Measurements from ENCODE around the gene HRG. TPM values are rescaled to one million over a fixed set of nuclear protein-coding genes. Genes with fewer than 3 reads are reported as not detected.
"Not testable (repeated sequence)": the region's sequence is repeated elsewhere in the genome, so short reads cannot be mapped to it uniquely, and the experiment has no call there.

Gene HRG
- total and polyA plus RNA-seq, 2 of the 4 experiments (the other 2 are of a cell fraction), result not detected

DNA sequence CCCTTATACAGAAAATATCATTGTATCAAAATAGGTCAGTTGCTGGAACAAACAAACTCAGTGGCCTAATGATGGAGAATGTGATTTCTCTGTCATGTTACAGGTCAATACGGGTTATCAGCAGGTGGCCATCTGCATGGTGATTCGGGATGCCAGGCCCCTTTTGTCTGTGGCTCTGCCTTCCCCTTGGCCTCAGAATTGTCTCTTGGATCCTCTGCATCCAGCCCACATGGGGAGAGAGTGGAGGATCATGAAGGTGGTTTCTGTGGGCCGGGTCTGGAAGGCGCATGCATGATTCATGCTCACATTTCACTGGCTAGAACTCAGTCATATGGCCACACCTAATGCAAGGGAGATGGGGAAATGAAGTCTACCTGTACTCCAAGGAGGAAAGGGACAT, 44.9 kb downstream of the HRG start:
- H3K4me1 ChIP-seq (ENCODE audit: control insufficient read depth, insufficient read depth, low read length); H2AK9ac ChIP-seq (replicated peaks; ENCODE audit: low read depth, low read length, poor library complexity); H3K9ac ChIP-seq (ENCODE audit: low read depth, low read length); H3K79me1 ChIP-seq (ENCODE audit: low read depth in 1 of 2, low read length in 2 of 2); H3K27ac ChIP-seq (ENCODE audit: insufficient read depth, low read length); intact Hi-C loops (cut with micrococcal nuclease); BruUV-seq (replicated peaks); POLR2A ChIA-PET (ENCODE audit: unreplicated experiment); ATAC-seq (ENCODE audit: low read depth); DNase-seq; H4K5ac ChIP-seq (ENCODE audit: low read depth, low read length); H3K56ac ChIP-seq (ENCODE audit: extremely low read depth, insufficient read depth, low read length); H2BK20ac ChIP-seq (ENCODE audit: low read depth, low read length); H3K14ac ChIP-seq (replicated peaks; ENCODE audit: low read depth, low read length); H3K36me3 ChIP-seq (ENCODE audit: control insufficient read depth, insufficient read depth, low read length); H2BK15ac ChIP-seq (ENCODE audit: low read depth, low read length); H3K4ac ChIP-seq (ENCODE audit: low read depth, low read length); CTCF ChIA-PET; H4K20me1 ChIP-seq (ENCODE audit: insufficient read depth, low read length); H3K4me2 ChIP-seq (ENCODE audit: low read depth, low read length); H4K91ac ChIP-seq (ENCODE audit: insufficient read depth, low read depth, low read length); H3K23ac ChIP-seq (ENCODE audit: low read depth, low read length); H3K4me3 ChIP-seq (ENCODE audit: insufficient read depth, low read depth, low read length); in situ Hi-C loops (cut with MboI; ENCODE audit: low sequenced_read_pairs); H2AFZ ChIP-seq (replicated peaks; ENCODE audit: low read length, poor library complexity); H3K9me3 ChIP-seq (ENCODE audit: control insufficient read depth, insufficient read depth, low read length); H2AK5ac ChIP-seq (ENCODE audit: low read depth, low read length); H2BK120ac ChIP-seq (ENCODE audit: low read depth, low read length); H3K18ac ChIP-seq (ENCODE audit: low read depth, low read length); dilution Hi-C loops (cut with HindIII; ENCODE audit: low sequenced_read_pairs, unreplicated experiment); H3K9me1 ChIP-seq (ENCODE audit: insufficient read depth, low read length); H2BK5ac ChIP-seq (ENCODE audit: low read depth, low read length, poor library complexity, severe bottlenecking); H4K8ac ChIP-seq (ENCODE audit: low read depth in 2 of 2, low read length in 2 of 2): not testable (repeated sequence)
- H3K27me3 ChIP-seq (ENCODE audit: control insufficient read depth, insufficient read depth, low read length), result peaks cover 23% of the 10 kb centered on the region
- no CpG with 5 or more reads among the region's 4 CpGs for WGBS, 2 experiments (ENCODE audit: extremely low coverage in 2 of 2, insufficient read length in 1 of 2)
